GM12878 (cell line): ENCODE data around the gene SLCO2B1. TPM values are rescaled to one million over a fixed set of nuclear protein-coding genes. Genes with fewer than 3 reads are reported as not detected.

Experiments
- ATAC-seq: fragments of 200-7000 bp; cut with Tn5 transposase; 3 replicates; pipeline ENCODE4 v1.9.1; 2020; ENCODE audit warnings: mild to moderate bottlenecking, moderate library complexity
- BruUV-seq: library from RNA; stranded (reverse); fragments of 400-500 nt; replicated peaks from 2 replicates; lab custom pipeline; 2021; lab: Mats Ljungman, UMichigan
- CTCF ChIA-PET: fragments of 300-600 bp; sonication (Branson Sonifier 250); formaldehyde crosslinking; extraction: SDS; loops from one replicate; lab custom pipeline; 2021; ENCODE audit warnings: inconsistent platforms; lab: Yijun Ruan, JAX
- POLR2A ChIA-PET: fragments of 350-600 bp; formaldehyde crosslinking; extraction: SDS; loops from one replicate; lab custom pipeline; 2021; ENCODE audit warnings: inconsistent platforms; lab: Charles Lee
- RAD21 ChIA-PET: fragments of 300-600 bp; sonication (Branson Sonifier 250); formaldehyde crosslinking; loops from one replicate; lab custom pipeline; 2023; ENCODE audit warnings: antibody characterized with exemption; ENCODE audit not compliant: unreplicated experiment; lab: Charles Lee
- SMC1A ChIA-PET: fragments of 300-600 bp; sonication (Branson Sonifier 250); formaldehyde crosslinking; loops from one replicate; lab custom pipeline; 2023; ENCODE audit not compliant: unreplicated experiment, uncharacterized antibody; lab: Charles Lee
- DNase-seq: peaks from one replicate; pipeline ENCODE4 v3.0.0-alpha.2; 2011; ENCODE audit warnings: low read depth, low spot score
- FAIRE-seq: peaks from 3 replicates; lab custom pipeline; 2011; peaks lifted over from hg19 to GRCh38; lab: Jason Lieb, UNC
- H2AFZ ChIP-seq: 2 replicates; pipeline ENCODE4 v1.6.0; 2011; ENCODE audit warnings: low read depth, low read length, control low read depth; ENCODE audit not compliant: control insufficient read depth
- H3K27ac ChIP-seq: 2 replicates; pipeline ENCODE4 v1.5.1; 2011; ENCODE audit warnings: control low read depth; ENCODE audit not compliant: control insufficient read depth, insufficient read depth
- H3K27me3 ChIP-seq, 2 experiments: replicated peaks in 1 of 2; 2 replicates each; pipeline versions ENCODE4 v1.6.0 to v1.6.1; 2011; ENCODE audit warnings: low read length in 1 of 2; ENCODE audit not compliant: control insufficient read depth in 2 of 2, insufficient read depth in 2 of 2
- H3K36me3 ChIP-seq, 2 experiments: 2 replicates each; pipeline ENCODE4 v1.5.1; 2011; ENCODE audit warnings: low read length in 1 of 2; ENCODE audit not compliant: control insufficient read depth in 2 of 2, insufficient read depth in 2 of 2
- H3K4me1 ChIP-seq: 2 replicates; pipeline ENCODE4 v1.6.1; 2011; ENCODE audit warnings: mild to moderate bottlenecking, low read length, moderate library complexity, mixed read lengths; ENCODE audit not compliant: control insufficient read depth, insufficient read depth
- H3K4me2 ChIP-seq: 2 replicates; pipeline ENCODE4 v1.6.0; 2011; ENCODE audit warnings: control low read depth; ENCODE audit not compliant: control insufficient read depth, insufficient read depth
- H3K4me3 ChIP-seq: fragments of 200-600 bp; sonication (generic); 2 replicates; pipeline ENCODE4 v1.5.1; 2016
- H3K79me2 ChIP-seq: 2 replicates; pipeline ENCODE4 v1.6.0; 2011; ENCODE audit warnings: low read length; ENCODE audit not compliant: control insufficient read depth, insufficient read depth
- H3K9ac ChIP-seq: 2 replicates; pipeline ENCODE4 v1.8.0; 2011; ENCODE audit warnings: low read length, control low read depth, mixed read lengths; ENCODE audit not compliant: control insufficient read depth, insufficient read depth
- H3K9me3 ChIP-seq: replicated peaks from 3 replicates; pipeline ENCODE4 v1.5.1; 2011; ENCODE audit warnings: mild to moderate bottlenecking, low read length; ENCODE audit not compliant: control insufficient read depth, insufficient read depth
- H4K20me1 ChIP-seq: 2 replicates; pipeline ENCODE4 v1.6.0; 2011; ENCODE audit not compliant: control insufficient read depth, insufficient read depth
- E2F4 ChIP-seq: IDR thresholded peaks from 2 replicates; pipeline ENCODE4 v1.6.1; 2012; ENCODE audit warnings: low read depth, low read length, improper control_type of control experiment
- FOS ChIP-seq: IDR thresholded peaks from 3 replicates; pipeline ENCODE4 v1.6.1; 2011; ENCODE audit warnings: borderline replicate concordance; ENCODE audit not compliant: insufficient read length; ENCODE audit errors: extremely low read depth
- NFIC ChIP-seq: IDR thresholded peaks from 2 replicates; pipeline ENCODE4 v1.6.1; 2012; ENCODE audit warnings: low read depth, mild to moderate bottlenecking, inconsistent platforms, low read length, moderate library complexity
- PML ChIP-seq: IDR thresholded peaks from 2 replicates; pipeline ENCODE4 v1.6.1; 2012; ENCODE audit warnings: low read length, inconsistent platforms
- SP1 ChIP-seq: IDR thresholded peaks from one replicate; pipeline ENCODE4 v1.6.1; 2011; ENCODE audit warnings: low read depth, low read length
- SRF ChIP-seq, 2 experiments: IDR thresholded peaks; 2 replicates each; pipeline ENCODE4 v1.6.1; 2011; ENCODE audit warnings: low read depth in 2 of 2, low read length in 2 of 2, mild to moderate bottlenecking in 1 of 2, moderate library complexity in 1 of 2
- TAF1 ChIP-seq: IDR thresholded peaks from 2 replicates; pipeline ENCODE4 v1.6.1; 2011; ENCODE audit warnings: mild to moderate bottlenecking, low read depth, low read length, borderline replicate concordance
- WRNIP1 ChIP-seq: IDR thresholded peaks from 2 replicates; pipeline ENCODE4 v1.6.1; 2011; ENCODE audit warnings: low read depth, low read length, improper control_type of control experiment, borderline replicate concordance
- ZNF622 ChIP-seq: fragments of 450-650 bp; IDR thresholded peaks from 2 replicates; pipeline ENCODE4 v1.6.1; 2017; ENCODE audit warnings: mild to moderate bottlenecking, inconsistent platforms
- ZNF687 ChIP-seq: fragments of 450-650 bp; IDR thresholded peaks from 2 replicates; pipeline ENCODE4 v1.6.1; 2017; ENCODE audit warnings: mild to moderate bottlenecking, moderate library complexity
- WGBS: methylation state at CpG from one replicate; pipeline ENCODE4 v1.1.6; 2016; ENCODE audit warnings: low lambda C conversion rate; ENCODE audit not compliant: insufficient replicate concordance, insufficient coverage; ENCODE audit errors: missing lambda C conversion rate; 5-methylcytosine and 5-hydroxymethylcytosine counted together
- in situ Hi-C: fragments of 300-500 bp; cut with MboI; formaldehyde crosslinking; loops from 9 replicates; pipeline ENCODE4 v1.14.3; 2018; ENCODE audit warnings: mixed read lengths
- intact Hi-C: fragments of 100-400 bp; cut with micrococcal nuclease; formaldehyde crosslinking; loops from one replicate; pipeline ENCODE4 v1.14.2; 2022; ENCODE audit not compliant: unreplicated experiment
- polyA plus RNA-seq, 11 experiments: library from polyadenylated mRNA; depleted of rRNA in 4 of 11; unstranded in 6 of 11; stranded (reverse) in 5 of 11; fragments of >200 nt; fragmentation: Nextera tagmentation in 4 of 11; fragmentation: Illumina TruSeq in 1 of 11; extraction: Ambion mirVana in 4 of 11; extraction: Trizol in 1 of 11; gene quantifications; 1 replicate in 1 of 11; 2 replicates in 10 of 11; pipeline versions ENCODE4 v1.2.1 to v1.2.3, GENCODE V29; 2011 to 2016; ENCODE audit warnings: inconsistent platforms in 2 of 11, missing spikeins in 2 of 11, low read depth in 1 of 11
- total RNA-seq, 4 experiments: library from RNA; depleted of rRNA in 3 of 4; stranded (reverse); fragments of >200 nt in 3 of 4; fragmentation: Illumina TruSeq in 1 of 4; extraction: Trizol in 1 of 4; gene quantifications; 2 replicates each; pipeline versions ENCODE4 v1.2.1 to v1.2.3, GENCODE V29; 2013 to 2021

SLCO2B1 gene
- total and polyA plus RNA-seq, 10 of the 15 experiments (the other 5 are each of a cell fraction or from before 2014, with no cell fraction given) = 0.05 to 3.5 (median 0.93) TPM; not detected in 2

- Histone ChIP-seq H3K36me3 (no peaks in the 10 kb centered on the region), H3K79me2 (no peaks in the 10 kb centered on the region), H3K27me3 (peaks cover 1 to 3% of the 10 kb centered on the region in 2 experiments; a peak in 3 of 4 replicates), H3K4me1 (no peaks in the 10 kb centered on the region), H3K4me3 (no peak overlapping the region)
- TF ChIP-seq ZNF622 (no peak), SP1 (no peak), SRF (IDR thresholded peaks at IDR 0.05; ENCODE audit: low read depth in 2 of 2, low read length in 2 of 2) (no peak), WRNIP1 (no peak)
- TF ChIP-seq, all 136 proteins: peak for 0
- POLR2A ChIA-PET = no interaction called here
- FAIRE-seq (no peak), DNase-seq (no peak), ATAC-seq (no peak)
- no peak overlapping the region for H3K9ac ChIP-seq
- no peaks in the 10 kb centered on the region for H3K9me3 ChIP-seq
- H3K27ac ChIP-seq = no peak overlapping the region
- no peaks in the 10 kb centered on the region for H4K20me1 ChIP-seq
- no peak overlapping the region for H2AFZ ChIP-seq
- SMC1A ChIA-PET = no interaction called here
- CTCF ChIA-PET = interaction anchor here (1.5 kb wide), 1 partner anchor 60 kb away, joined by 4 read pairs; no protein-coding TSS in a partner anchor
- 22% methylated on average over 10 of the region's 10 CpGs for WGBS
- RAD21 ChIA-PET = interaction anchor here (8.9 kb wide), 1 partner anchor 57 kb away, joined by 132 read pairs; no protein-coding TSS in a partner anchor
- H3K4me2 ChIP-seq = no peak overlapping the region
- in situ Hi-C loops (loop anchor here (5.0 kb wide), 2 partner anchors 53 to 178 kb away; no protein-coding TSS in a partner anchor), intact Hi-C loops (no loop called here)
- BruUV-seq = no TSS peak
Observed at GRCh38 chr11:75200051-75200450, 49.1 kb downstream of the SLCO2B1 start.

GRCh38 chr11:75200531-75200930 lies 49.6 kb downstream of the SLCO2B1 start:
- FAIRE-seq (no peak), DNase-seq (no peak), ATAC-seq (no peak)
- H3K9ac ChIP-seq = no peak overlapping the region
- ChIA-PET SMC1A (interaction anchor here (8.3 kb wide), 1 partner anchor 57 kb away, joined by 111 read pairs; no protein-coding TSS in a partner anchor), RAD21 (interaction anchor here (8.9 kb wide), 1 partner anchor 58 kb away, joined by 132 read pairs; no protein-coding TSS in a partner anchor), CTCF (interaction anchor here (1.1 to 10.2 kb wide), 3 partner anchors 48 to 60 kb away, joined by 3 to 232 read pairs (median 4); no protein-coding TSS in a partner anchor), POLR2A (interaction anchor here (0.7 kb wide), 1 partner anchor 326 kb away, joined by 4 read pairs; no protein-coding TSS in a partner anchor)
- TF ChIP-seq FOS = no peak
- TF ChIP-seq PML = no peak
- no peak for TF ChIP-seq NFIC
- no peak for TF ChIP-seq ZNF687
- no peak for TF ChIP-seq WRNIP1
- TF ChIP-seq E2F4 = no peak
- no peak for TF ChIP-seq TAF1
- no TSS peak for BruUV-seq
- H3K36me3 ChIP-seq = no peaks in the 10 kb centered on the region
- H3K79me2 ChIP-seq = no peaks in the 10 kb centered on the region
- WGBS = 6% methylated on average over 2 of the region's 2 CpGs
- H3K9me3 ChIP-seq = no peaks in the 10 kb centered on the region
- H3K4me2 ChIP-seq = no peak overlapping the region
- no peak overlapping the region for H2AFZ ChIP-seq
- no peaks in the 10 kb centered on the region for H3K4me1 ChIP-seq
- no peak overlapping the region for H3K4me3 ChIP-seq
- intact Hi-C loops = no loop called here
- in situ Hi-C loops = loop anchor here (5.0 kb wide), 2 partner anchors 53 to 178 kb away; no protein-coding TSS in a partner anchor
- peaks cover 0 to 1% of the 10 kb centered on the region in 2 experiments; a peak in 2 of 4 replicates for H3K27me3 ChIP-seq
- no peaks in the 10 kb centered on the region for H4K20me1 ChIP-seq
- no peak overlapping the region for H3K27ac ChIP-seq
